Astrocyte (in vitro differentiated cells and primary cell): ENCODE data around the gene NCR3LG1. TPM values are rescaled to one million over a fixed set of nuclear protein-coding genes. Genes with fewer than 3 reads are reported as not detected.

Experiments used
- DNase-seq: peaks from one replicate; pipeline ENCODE4 v3.0.0-alpha.2; 2010; ENCODE audit warnings: low read depth
- FAIRE-seq: peaks from 2 replicates; lab custom pipeline; 2011; peaks lifted over from hg19 to GRCh38; lab: Jason Lieb, UNC
- H2AFZ ChIP-seq: 2 replicates; pipeline ENCODE4 v1.6.0; 2012; ENCODE audit warnings: low read depth, low read length, inconsistent platforms
- H3K27ac ChIP-seq: 2 replicates; pipeline ENCODE4 v1.5.1; 2011; ENCODE audit warnings: low read depth, low read length, inconsistent platforms
- H3K27me3 ChIP-seq: 2 replicates; pipeline ENCODE4 v1.6.0; 2011; ENCODE audit warnings: low read length, inconsistent platforms; ENCODE audit not compliant: insufficient read depth
- H3K36me3 ChIP-seq: 2 replicates; pipeline ENCODE4 v1.5.1; 2011; ENCODE audit warnings: low read length, inconsistent platforms; ENCODE audit not compliant: insufficient read depth
- H3K4me1 ChIP-seq: 2 replicates; pipeline ENCODE4 v1.5.1; 2011; ENCODE audit warnings: low read length, inconsistent platforms; ENCODE audit not compliant: insufficient read depth
- H3K4me2 ChIP-seq: 2 replicates; pipeline ENCODE4 v1.6.0; 2012; ENCODE audit warnings: low read length, inconsistent platforms
- H3K4me3 ChIP-seq: 2 replicates; pipeline ENCODE4 v1.5.1; 2011; ENCODE audit warnings: low read depth, mild to moderate bottlenecking, low read length, inconsistent platforms; ENCODE audit not compliant: insufficient read depth
- H3K79me2 ChIP-seq: 2 replicates; pipeline ENCODE4 v1.6.0; 2012; ENCODE audit warnings: mild to moderate bottlenecking, low read length, inconsistent platforms; ENCODE audit not compliant: insufficient read depth
- H3K9ac ChIP-seq: 2 replicates; pipeline ENCODE4 v1.6.0; 2012; ENCODE audit warnings: mild to moderate bottlenecking, low read length, inconsistent platforms
- H3K9me3 ChIP-seq: 2 replicates; pipeline ENCODE4 v1.5.1; 2012; ENCODE audit warnings: low read depth, mild to moderate bottlenecking, low read length, inconsistent platforms; ENCODE audit not compliant: insufficient read depth
- H4K20me1 ChIP-seq: 2 replicates; pipeline ENCODE4 v1.6.0; 2012; ENCODE audit warnings: low read length, inconsistent platforms; ENCODE audit not compliant: insufficient read depth
- H3K27ac Mint-ChIP-seq: one replicate; pipeline ENCODE4 v1.8.0; 2021; ENCODE audit warnings: mild to moderate bottlenecking, mixed read lengths; ENCODE audit not compliant: unreplicated experiment
- H3K27me3 Mint-ChIP-seq: one replicate; pipeline ENCODE4 v1.8.0; 2021; ENCODE audit warnings: low read depth, mixed read lengths; ENCODE audit not compliant: unreplicated experiment
- H3K36me3 Mint-ChIP-seq: one replicate; pipeline ENCODE4 v1.8.0; 2021; ENCODE audit warnings: low read depth, mixed read lengths; ENCODE audit not compliant: unreplicated experiment
- H3K4me1 Mint-ChIP-seq: one replicate; pipeline ENCODE4 v1.8.0; 2021; ENCODE audit warnings: low read depth, mixed read lengths; ENCODE audit not compliant: unreplicated experiment
- H3K4me3 Mint-ChIP-seq: one replicate; pipeline ENCODE4 v1.8.0; 2021; ENCODE audit warnings: mild to moderate bottlenecking, moderate library complexity, mixed read lengths; ENCODE audit not compliant: unreplicated experiment
- H3K9me3 Mint-ChIP-seq: one replicate; pipeline ENCODE4 v1.8.0; 2021; ENCODE audit warnings: mild to moderate bottlenecking, mixed read lengths; ENCODE audit not compliant: unreplicated experiment
- EZH2 ChIP-seq: IDR thresholded peaks from 2 replicates; pipeline ENCODE4 v1.6.1; 2012; ENCODE audit warnings: mild to moderate bottlenecking, low read length, inconsistent platforms; ENCODE audit not compliant: insufficient read depth
- total RNA-seq: library from RNA; stranded (reverse); gene quantifications from 2 replicates; pipeline ENCODE4 v1.2.1, GENCODE V29; 2021
- TF ChIP-seq, protein P1 (sequence below): IDR thresholded peaks from 2 replicates; pipeline ENCODE4 v1.5.1; 2011; ENCODE audit warnings: low read depth, mild to moderate bottlenecking, inconsistent platforms, low read length, moderate library complexity; ENCODE audit not compliant: insufficient read depth

The NCR3LG1 gene
- total RNA-seq, 1 donor from 2014 or later = 3.3 TPM

DNA sequence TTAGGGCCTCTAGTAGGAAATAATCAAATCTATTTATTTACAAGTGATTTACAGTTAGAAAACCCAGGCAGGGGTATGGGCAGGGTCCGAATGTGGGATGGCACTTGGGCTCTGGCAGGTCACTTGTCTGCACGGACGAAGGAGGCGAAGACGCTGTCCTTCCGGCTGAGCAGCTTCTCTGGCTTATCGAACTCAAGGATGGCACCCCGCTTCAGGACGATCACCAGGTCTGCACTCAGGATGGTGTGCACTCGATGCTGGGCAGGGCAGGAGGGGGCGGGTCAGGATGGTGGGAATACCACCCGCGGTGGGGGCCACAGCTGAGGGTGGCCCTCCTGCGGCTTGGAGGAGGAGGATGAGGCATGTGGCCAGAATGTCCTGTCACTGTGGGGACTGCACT is 41.3 kb downstream of the NCR3LG1 start:
- Mint-ChIP-seq H3K27me3 (peaks cover 46% of the 10 kb centered on the region), H3K36me3 (no peaks in the 10 kb centered on the region), H3K9me3 (peaks cover 2% of the 10 kb centered on the region), H3K27ac (no peak overlapping the region), H3K4me1 (no peaks in the 10 kb centered on the region), H3K4me3 (no peak overlapping the region)
- peaks cover 9% of the 10 kb centered on the region for H3K27me3 ChIP-seq
- H3K27ac ChIP-seq = no peak overlapping the region
- no peak overlapping the region for H3K4me2 ChIP-seq
- H3K9ac ChIP-seq = no peak overlapping the region
- no peak overlapping the region for H3K4me3 ChIP-seq
- TF ChIP-seq, protein P1, sequence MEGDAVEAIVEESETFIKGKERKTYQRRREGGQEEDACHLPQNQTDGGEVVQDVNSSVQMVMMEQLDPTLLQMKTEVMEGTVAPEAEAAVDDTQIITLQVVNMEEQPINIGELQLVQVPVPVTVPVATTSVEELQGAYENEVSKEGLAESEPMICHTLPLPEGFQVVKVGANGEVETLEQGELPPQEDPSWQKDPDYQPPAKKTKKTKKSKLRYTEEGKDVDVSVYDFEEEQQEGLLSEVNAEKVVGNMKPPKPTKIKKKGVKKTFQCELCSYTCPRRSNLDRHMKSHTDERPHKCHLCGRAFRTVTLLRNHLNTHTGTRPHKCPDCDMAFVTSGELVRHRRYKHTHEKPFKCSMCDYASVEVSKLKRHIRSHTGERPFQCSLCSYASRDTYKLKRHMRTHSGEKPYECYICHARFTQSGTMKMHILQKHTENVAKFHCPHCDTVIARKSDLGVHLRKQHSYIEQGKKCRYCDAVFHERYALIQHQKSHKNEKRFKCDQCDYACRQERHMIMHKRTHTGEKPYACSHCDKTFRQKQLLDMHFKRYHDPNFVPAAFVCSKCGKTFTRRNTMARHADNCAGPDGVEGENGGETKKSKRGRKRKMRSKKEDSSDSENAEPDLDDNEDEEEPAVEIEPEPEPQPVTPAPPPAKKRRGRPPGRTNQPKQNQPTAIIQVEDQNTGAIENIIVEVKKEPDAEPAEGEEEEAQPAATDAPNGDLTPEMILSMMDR = no peak
- TF ChIP-seq EZH2 = no peak
- H2AFZ ChIP-seq = no peak overlapping the region
- H4K20me1 ChIP-seq = no peaks in the 10 kb centered on the region
- FAIRE-seq (no peak), DNase-seq (no peak)
- no peaks in the 10 kb centered on the region for H3K9me3 ChIP-seq
- peaks cover 3% of the 10 kb centered on the region for H3K4me1 ChIP-seq
- no peaks in the 10 kb centered on the region for H3K36me3 ChIP-seq
- no peaks in the 10 kb centered on the region for H3K79me2 ChIP-seq

DNA sequence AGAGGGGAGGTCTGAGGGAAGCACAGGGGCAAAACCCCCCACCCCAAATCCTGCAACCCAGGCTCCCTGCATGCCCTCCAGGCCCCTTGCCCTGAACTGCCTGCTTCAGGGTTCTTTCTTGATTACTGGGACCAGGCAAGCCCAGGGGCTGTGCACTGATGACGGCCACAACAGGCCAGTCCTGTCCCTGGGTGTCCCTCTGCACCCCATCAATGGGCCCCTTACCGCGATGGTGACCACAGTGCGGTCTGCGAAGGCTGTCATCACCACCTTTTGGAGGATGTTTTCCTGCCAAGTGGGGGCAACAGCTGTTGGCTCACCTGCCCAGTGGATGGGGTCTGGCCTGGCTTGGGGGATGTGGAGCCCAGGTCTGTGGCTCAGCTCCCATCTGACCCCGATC is 41.9 kb downstream of the NCR3LG1 start:
- Histone ChIP-seq H2AFZ (no peak overlapping the region), H3K4me2 (no peak overlapping the region), H4K20me1 (no peaks in the 10 kb centered on the region), H3K4me1 (peaks cover 3% of the 10 kb centered on the region), H3K27me3 (peaks cover 11% of the 10 kb centered on the region), H3K79me2 (no peaks in the 10 kb centered on the region), H3K27ac (no peak overlapping the region), H3K9me3 (no peaks in the 10 kb centered on the region), H3K36me3 (no peaks in the 10 kb centered on the region), H3K9ac (no peak overlapping the region), H3K4me3 (no peak overlapping the region)
- no peak for DNase-seq
- Mint-ChIP-seq H3K9me3 (peaks cover 2% of the 10 kb centered on the region), H3K36me3 (no peaks in the 10 kb centered on the region), H3K4me1 (no peaks in the 10 kb centered on the region), H3K4me3 (no peak overlapping the region), H3K27ac (no peak overlapping the region), H3K27me3 (peaks cover 52% of the 10 kb centered on the region)
- no peak for FAIRE-seq
- TF ChIP-seq, protein P1 = no peak
- no peak for TF ChIP-seq EZH2

DNA sequence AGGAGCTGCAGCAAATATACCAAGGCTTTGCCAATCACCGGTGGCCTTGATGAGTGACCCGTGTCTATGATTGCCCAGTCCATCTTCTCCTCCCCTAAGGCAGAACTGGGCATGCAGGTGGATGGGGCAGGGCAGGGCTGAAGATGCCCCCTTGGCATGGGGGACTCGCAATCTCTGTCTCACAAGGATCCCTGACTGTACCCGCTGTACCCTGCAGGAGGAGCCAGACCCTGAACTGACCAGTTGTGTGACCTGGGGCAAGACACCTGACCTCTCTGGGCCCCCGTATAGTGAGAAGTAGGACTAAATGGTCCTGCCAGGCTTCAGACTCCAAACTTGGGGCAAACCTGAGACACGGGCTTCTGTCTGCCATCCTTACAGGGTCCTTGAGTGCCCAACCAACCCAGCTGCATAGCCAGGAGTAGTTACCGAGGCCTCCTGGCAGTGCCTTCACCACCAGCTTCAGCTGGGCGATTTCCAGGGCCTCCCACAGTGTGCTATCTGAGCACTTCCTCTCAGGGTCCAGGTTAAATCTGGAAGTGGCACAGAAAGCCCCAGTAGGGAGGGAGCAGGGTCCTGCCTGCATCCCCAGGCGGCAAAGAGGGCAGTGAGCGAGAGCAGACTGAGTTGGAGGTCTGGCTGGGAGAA is 43.3 kb downstream of the NCR3LG1 start:
- H3K4me3 ChIP-seq = no peak overlapping the region
- H3K4me1 Mint-ChIP-seq = no peaks in the 10 kb centered on the region
- H3K27ac ChIP-seq = no peak overlapping the region
- TF ChIP-seq EZH2 = no peak
- TF ChIP-seq, protein P1 = no peak
- H3K4me3 Mint-ChIP-seq = no peak overlapping the region
- DNase-seq (no peak), FAIRE-seq (no peak)
- H3K27me3 Mint-ChIP-seq = peaks cover 64% of the 10 kb centered on the region
- H2AFZ ChIP-seq = no peak overlapping the region
- no peaks in the 10 kb centered on the region for H3K36me3 Mint-ChIP-seq
- H3K27ac Mint-ChIP-seq = no peak overlapping the region
- H3K9me3 Mint-ChIP-seq = peaks cover 2% of the 10 kb centered on the region
- peaks cover 7% of the 10 kb centered on the region for H3K27me3 ChIP-seq
- no peaks in the 10 kb centered on the region for H3K4me1 ChIP-seq
- no peaks in the 10 kb centered on the region for H3K36me3 ChIP-seq
- no peaks in the 10 kb centered on the region for H4K20me1 ChIP-seq
- H3K4me2 ChIP-seq = no peak overlapping the region
- H3K79me2 ChIP-seq = no peaks in the 10 kb centered on the region
- H3K9me3 ChIP-seq = no peaks in the 10 kb centered on the region
- H3K9ac ChIP-seq = no peak overlapping the region
